Epidermal melanocyte (primary cell): ENCODE measurements around the gene CLK4.

ENCODE experiments used
- DNase-seq: peaks from one replicate; pipeline ENCODE4 v3.0.0; 2011; ENCODE audit warnings: low spot score; ENCODE audit not compliant: insufficient read length

The CLK4 gene

DNA sequence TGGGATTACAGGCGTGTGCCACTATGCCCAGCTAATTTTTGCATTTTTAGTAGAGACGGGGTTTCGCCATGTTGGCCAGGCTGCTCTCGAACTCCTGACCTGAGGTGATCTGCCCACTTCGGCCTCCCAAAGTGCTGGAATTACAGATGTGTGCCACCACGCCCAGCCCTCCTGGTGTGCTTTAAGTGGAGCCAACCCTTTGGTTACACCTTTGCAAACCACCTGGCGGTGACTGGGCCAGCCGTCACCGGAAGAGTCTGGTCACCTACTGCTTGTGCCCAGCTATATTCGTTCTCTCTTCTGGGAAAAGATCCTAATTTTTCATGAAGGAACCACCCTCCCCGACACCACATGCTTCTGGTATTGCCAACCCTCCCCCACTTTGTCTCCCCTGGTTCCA lies 72.5 kb downstream of the CLK4 start:
- DNase-seq = no peak

- DNase-seq = no peak
Measured at GRCh38 chr5:178553517-178553916, 73.3 kb downstream of the CLK4 start.
